Cardiac muscle cell (in vitro differentiated cells and primary cell): ENCODE results near the gene OSBPL3. TPM values are rescaled to one million over a fixed set of nuclear protein-coding genes. Genes with fewer than 3 reads are reported as not detected.

Experiments used
- DNase-seq, 2 donors: peaks; one replicate each; pipeline versions ENCODE4 v3.0.0 to v3.0.0-alpha.2; 2010 to 2017; ENCODE audit warnings: low read depth in 1 of 2, low spot score in 1 of 2
- H3K27ac ChIP-seq: fragments of 200-600 bp; sonication (generic); 2 replicates; pipeline ENCODE4 v1.5.1; 2016
- H3K27me3 ChIP-seq: fragments of 200-600 bp; sonication (generic); 2 replicates; pipeline ENCODE4 v1.6.0; 2016; ENCODE audit warnings: control low read depth
- H3K36me3 ChIP-seq: fragments of 200-600 bp; sonication (generic); 2 replicates; pipeline ENCODE4 v1.5.1; 2016; ENCODE audit warnings: control low read depth
- H3K4me1 ChIP-seq: fragments of 200-600 bp; sonication (generic); 2 replicates; pipeline ENCODE4 v1.8.1; 2017; ENCODE audit warnings: low read depth, mild to moderate bottlenecking, mixed run types
- H3K4me3 ChIP-seq: fragments of 200-600 bp; sonication (generic); 2 replicates; pipeline ENCODE4 v1.5.1; 2016; ENCODE audit warnings: mild to moderate bottlenecking
- H3K9me3 ChIP-seq: fragments of 200-600 bp; sonication (generic); 2 replicates; pipeline ENCODE4 v1.5.1; 2017; ENCODE audit warnings: low read depth, mild to moderate bottlenecking, control low read depth
- polyA plus RNA-seq: library from polyadenylated mRNA; unstranded; fragments of >200 nt; fragmentation: Nextera tagmentation; extraction: Ambion mirVana; gene quantifications from 2 replicates; pipeline ENCODE4 v1.2.1, GENCODE V29; 2016
- total RNA-seq: library from RNA; depleted of rRNA; stranded (reverse); fragments of >200 nt; gene quantifications from 2 replicates; pipeline ENCODE4 v1.2.3, GENCODE V29; 2016
- TF ChIP-seq, protein P1 (sequence below): IDR thresholded peaks from 2 replicates; pipeline ENCODE4 v1.5.1; 2012; ENCODE audit warnings: low read depth, mild to moderate bottlenecking, low read length

The OSBPL3 gene
- total and polyA plus RNA-seq, 2 experiments from 2014 or later = 7.5 to 8.2 TPM

DNA sequence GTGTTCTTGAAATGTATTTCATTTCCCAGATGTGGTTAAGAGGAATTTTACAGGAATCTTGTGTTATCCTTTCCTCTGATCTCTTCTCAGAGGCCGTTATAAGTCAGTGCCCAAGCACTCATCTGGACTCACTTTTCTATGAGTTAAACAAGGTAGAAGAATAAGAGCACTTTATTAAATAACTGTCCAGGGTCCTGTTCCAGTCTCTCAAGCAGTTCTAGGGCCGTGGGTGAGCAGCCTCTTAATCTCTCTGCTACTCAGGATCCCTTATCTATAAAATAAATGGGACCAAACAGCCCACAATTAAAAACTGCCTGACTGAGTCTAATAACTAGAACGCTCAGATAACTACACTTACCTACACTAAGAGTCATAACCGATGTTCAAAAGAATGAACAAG lies 111.2 kb downstream of the OSBPL3 start:
- H3K36me3 ChIP-seq = no peaks in the 10 kb centered on the region
- no peak overlapping the region for H3K4me3 ChIP-seq
- H3K4me1 ChIP-seq = no peaks in the 10 kb centered on the region
- no peaks in the 10 kb centered on the region for H3K27me3 ChIP-seq
- H3K9me3 ChIP-seq = no peaks in the 10 kb centered on the region
- no peak overlapping the region for H3K27ac ChIP-seq
- TF ChIP-seq, protein P1, sequence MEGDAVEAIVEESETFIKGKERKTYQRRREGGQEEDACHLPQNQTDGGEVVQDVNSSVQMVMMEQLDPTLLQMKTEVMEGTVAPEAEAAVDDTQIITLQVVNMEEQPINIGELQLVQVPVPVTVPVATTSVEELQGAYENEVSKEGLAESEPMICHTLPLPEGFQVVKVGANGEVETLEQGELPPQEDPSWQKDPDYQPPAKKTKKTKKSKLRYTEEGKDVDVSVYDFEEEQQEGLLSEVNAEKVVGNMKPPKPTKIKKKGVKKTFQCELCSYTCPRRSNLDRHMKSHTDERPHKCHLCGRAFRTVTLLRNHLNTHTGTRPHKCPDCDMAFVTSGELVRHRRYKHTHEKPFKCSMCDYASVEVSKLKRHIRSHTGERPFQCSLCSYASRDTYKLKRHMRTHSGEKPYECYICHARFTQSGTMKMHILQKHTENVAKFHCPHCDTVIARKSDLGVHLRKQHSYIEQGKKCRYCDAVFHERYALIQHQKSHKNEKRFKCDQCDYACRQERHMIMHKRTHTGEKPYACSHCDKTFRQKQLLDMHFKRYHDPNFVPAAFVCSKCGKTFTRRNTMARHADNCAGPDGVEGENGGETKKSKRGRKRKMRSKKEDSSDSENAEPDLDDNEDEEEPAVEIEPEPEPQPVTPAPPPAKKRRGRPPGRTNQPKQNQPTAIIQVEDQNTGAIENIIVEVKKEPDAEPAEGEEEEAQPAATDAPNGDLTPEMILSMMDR = no peak
- no peak for DNase-seq

DNA sequence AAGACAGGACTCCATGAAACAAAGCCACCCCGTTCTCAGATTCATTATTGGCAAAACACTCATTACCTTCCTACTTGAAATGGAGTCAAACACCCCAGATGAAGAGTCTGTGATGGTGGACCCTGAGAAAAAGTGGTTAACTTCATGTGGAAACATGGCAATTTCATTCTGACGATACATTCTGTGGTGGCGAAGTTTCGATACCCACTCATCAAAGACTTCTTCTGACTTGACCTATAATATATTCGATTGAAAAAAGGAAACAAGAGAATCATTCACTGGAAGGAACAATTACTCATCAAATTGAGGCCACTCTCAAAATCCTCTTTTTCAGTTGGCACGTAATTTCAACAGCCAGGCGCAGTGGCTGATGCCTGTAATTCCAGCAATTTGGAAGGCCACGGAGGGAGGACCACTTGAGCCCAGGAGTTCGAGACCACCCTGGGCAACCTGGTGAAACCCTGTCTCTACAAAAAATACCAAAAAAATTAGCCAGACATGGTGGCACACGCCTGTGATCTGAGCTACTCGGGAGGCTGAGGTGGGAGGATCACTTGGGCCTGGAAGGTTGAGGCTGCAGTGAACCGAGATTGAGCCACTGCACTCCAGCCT lies 113.9 kb downstream of the OSBPL3 start:
- Histone ChIP-seq H3K4me3 (no peak overlapping the region), H3K27ac (no peak overlapping the region), H3K9me3 (no peaks in the 10 kb centered on the region), H3K4me1 (no peaks in the 10 kb centered on the region), H3K36me3 (no peaks in the 10 kb centered on the region), H3K27me3 (no peaks in the 10 kb centered on the region)
- DNase-seq = no peak
- TF ChIP-seq, protein P1 = no peak

GRCh38 chr7:24864214-24864817 lies 115.7 kb downstream of the OSBPL3 start:
- H3K4me1 ChIP-seq = no peaks in the 10 kb centered on the region
- TF ChIP-seq, protein P1 = no peak
- no peak overlapping the region for H3K4me3 ChIP-seq
- no peaks in the 10 kb centered on the region for H3K36me3 ChIP-seq
- DNase-seq = no peak
- no peaks in the 10 kb centered on the region for H3K9me3 ChIP-seq
- H3K27ac ChIP-seq = no peak overlapping the region
- no peaks in the 10 kb centered on the region for H3K27me3 ChIP-seq

GRCh38 chr7:24863626-24864025 lies 116.4 kb downstream of the OSBPL3 start:
- no peaks in the 10 kb centered on the region for H3K36me3 ChIP-seq
- TF ChIP-seq, protein P1 = no peak
- no peak for DNase-seq

GRCh38 chr7:24862461-24862860 lies 117.5 kb downstream of the OSBPL3 start:
- TF ChIP-seq, protein P1 = no peak
- Histone ChIP-seq H3K9me3 (no peaks in the 10 kb centered on the region), H3K4me1 (no peaks in the 10 kb centered on the region), H3K36me3 (no peaks in the 10 kb centered on the region), H3K4me3 (no peak overlapping the region), H3K27ac (no peak overlapping the region), H3K27me3 (no peaks in the 10 kb centered on the region)
- no peak for DNase-seq

More at GRCh38 chr7:24863626-24864025, 116.4 kb downstream of the OSBPL3 start:
- H3K27me3 ChIP-seq = no peaks in the 10 kb centered on the region
- no peak overlapping the region for H3K27ac ChIP-seq
- no peaks in the 10 kb centered on the region for H3K9me3 ChIP-seq
- no peak overlapping the region for H3K4me3 ChIP-seq
- no peaks in the 10 kb centered on the region for H3K4me1 ChIP-seq
